Iris pigment epithelial cell (primary cell): ENCODE data around the gene FAM32A.
A peak's percentile ranks its signal among the peaks of the same experiment; 100 is the strongest.

Experiments used
- DNase-seq: peaks from one replicate; pipeline ENCODE4 v3.0.0-alpha.2; 2011; ENCODE audit warnings: low read depth

FAM32A gene

DNA sequence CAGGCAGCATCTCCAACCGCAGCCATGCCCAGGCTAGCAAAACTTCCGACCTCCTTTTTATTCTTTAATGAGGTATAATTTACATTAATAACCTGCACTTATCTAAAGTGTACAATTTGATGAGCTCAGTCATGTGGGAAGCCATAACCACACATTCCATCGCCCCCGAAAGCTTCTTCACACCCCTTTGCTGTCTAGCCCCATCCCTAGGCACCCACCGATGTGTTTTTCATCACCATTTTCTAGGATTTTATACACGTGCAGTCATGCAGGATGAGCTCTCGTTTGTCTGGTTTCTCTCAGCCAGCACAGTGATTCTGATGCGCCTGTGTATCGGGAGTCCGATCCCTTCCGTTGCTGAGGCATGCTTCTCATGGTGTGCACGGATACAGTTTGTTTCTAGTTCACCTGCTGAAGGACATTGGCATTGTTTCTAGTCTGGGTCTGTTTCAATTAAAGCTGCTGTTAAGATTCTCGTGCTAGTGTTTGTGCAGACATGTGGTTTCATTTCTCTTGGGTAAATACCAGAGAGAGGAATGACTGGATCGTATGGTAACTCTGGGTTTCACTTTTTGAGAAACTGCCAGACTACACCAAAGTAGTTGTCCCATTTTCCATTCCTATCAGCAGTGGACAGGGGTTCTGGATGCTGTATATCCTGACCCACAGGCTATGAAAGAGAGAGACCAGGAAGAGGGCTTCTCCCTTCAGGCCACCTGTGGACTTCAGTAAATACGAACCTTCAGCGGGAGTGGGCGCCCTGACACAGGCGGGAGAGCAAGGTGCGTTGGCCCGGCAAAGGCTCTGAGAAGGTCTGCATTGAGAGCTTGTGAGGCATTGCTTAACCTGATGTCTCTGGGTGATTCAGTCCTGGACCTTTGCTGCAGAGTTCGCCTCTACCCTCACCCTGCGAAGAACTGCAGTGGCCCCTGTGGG is 17.4 kb downstream of the FAM32A start:
- peak; percentile 42 for DNase-seq

DNA sequence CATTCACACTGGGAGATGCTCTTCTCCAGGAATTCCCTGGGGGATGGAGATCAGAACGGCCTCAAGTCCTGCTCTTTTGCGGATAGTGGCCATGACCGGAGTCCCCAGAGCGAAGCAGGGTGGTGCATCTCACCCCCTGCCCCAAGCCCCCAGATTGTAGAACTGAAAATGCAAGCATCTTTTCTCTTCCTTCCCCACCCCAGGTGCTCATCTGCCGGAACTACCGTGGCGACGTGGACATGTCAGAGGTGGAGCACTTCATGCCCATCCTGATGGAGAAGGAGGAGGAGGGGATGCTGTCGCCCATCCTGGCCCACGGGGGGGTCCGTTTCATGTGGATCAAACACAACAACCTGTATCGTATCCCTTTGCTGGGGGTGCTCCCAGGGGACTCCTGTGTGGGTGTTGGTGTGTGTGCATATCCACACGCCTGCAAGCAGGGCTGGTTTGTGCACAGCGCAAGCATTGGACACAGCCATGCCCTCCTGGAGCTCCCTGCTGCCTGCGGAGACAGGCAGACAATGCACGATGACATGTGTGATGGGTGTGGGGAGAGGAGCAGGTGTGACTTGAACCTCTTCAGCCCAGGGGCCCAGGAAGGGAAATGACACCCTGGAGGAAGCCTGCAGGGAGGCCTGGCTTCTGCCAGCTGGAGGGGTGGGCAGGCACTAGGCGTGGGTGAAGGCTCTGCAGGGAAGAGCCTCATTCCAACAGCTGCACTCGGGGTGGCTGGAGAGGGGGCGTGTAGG is 18.2 kb downstream of the FAM32A start:
- no peak for DNase-seq

DNA sequence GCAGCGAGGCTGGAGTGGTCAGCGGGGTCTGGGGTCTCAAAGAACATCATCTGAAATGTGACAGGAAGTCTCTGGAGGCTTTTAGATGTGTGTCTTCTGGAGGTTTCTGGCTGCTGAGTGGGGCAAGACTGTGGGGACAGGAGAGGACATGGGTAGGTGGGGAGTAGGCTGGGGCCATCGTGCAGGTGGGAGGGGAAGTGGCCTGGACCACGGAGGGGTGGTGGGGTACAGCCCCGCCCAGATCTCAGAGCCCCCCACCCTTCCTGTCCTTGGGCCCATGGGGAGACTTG is 18.7 kb downstream of the FAM32A start:
- DNase-seq, result no peak

DNA sequence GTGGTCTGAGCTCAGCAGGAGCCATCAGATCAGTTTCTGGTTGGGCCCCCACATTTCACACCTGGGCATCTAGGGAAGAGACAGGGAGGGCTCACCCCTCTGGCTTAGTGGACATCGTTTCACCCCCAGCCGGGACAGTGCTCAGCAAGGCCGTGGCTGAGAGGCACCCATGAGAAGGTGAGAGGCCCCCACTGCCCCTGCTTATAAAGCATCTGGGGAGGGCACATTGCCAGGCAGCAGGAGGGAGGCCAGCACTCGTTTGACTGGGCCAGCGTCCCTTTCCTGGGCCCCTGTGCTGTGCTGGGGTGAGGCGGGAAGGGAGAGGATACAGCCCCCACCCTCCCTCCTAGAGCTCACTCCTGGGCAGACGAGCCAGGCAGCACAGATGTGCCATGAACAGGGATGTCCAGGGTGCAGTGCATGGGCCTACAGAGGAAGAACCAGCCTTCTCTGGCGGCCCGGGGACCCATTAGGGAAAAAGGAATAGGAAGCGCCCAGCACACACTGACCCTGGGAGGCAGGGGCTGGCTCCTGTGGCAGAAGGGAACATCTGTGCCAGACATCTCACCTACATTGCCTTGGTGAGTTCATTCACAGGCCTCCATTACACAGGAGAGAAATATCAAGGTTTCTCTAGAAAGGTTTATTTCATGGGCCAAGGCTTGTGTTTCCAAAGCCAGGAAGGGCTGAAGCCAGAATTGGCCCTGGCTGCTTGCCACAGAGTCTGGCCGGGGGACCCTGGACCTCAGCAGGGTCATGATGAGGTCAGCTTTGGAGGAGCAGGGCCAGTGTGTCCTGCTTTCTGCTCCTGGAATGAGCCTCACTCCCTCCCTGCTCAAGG is 20.2 kb downstream of the FAM32A start:
- DNase-seq, result no peak

DNA sequence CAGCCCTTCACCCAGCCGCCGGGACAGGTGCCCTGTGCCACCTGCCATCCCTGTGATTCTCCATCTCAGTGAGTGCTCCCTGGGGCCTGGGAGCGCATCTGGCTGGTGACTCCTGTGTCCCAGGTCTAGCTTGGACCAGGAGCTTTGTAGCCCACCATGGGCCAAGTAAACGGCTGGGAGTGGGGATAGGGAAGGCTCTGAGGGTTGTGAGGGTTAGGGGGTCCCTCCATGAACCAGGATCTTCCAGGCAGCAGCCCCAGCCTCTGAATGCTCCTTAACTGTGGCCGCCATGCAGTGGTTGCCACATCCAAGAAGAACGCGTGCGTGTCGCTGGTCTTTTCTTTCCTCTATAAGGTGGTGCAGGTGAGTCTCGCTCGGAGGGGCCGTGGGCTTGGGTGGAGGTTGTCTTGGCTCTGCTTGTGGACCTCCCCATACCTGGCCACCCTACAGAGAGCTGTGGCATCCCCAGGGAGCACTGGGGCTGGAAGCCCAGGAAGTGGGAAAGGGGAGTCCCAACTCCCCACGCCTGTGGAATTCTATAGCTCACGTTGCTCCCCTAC is 20.9 kb downstream of the FAM32A start:
- DNase-seq, result no peak

DNA sequence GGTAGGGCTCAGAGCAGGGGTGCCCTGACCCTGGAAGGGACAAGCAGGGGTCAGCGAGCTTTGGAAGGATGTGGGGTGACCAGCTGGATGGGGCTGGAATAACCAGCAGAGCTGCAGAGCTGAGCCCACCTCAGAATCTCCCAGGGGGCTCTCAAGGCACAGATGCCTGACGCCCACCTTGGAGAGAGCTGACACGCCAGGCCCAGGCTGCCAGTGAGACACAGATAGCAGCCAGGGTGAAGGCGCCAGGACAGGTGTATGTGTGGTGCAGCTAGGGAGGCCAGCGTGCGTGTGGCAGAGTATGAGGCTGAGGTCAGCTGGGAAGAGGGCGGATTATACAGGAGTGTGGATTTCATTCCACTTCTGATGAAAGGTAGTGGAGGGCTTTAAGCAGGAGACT is 21.4 kb downstream of the FAM32A start:
- no peak for DNase-seq

DNA sequence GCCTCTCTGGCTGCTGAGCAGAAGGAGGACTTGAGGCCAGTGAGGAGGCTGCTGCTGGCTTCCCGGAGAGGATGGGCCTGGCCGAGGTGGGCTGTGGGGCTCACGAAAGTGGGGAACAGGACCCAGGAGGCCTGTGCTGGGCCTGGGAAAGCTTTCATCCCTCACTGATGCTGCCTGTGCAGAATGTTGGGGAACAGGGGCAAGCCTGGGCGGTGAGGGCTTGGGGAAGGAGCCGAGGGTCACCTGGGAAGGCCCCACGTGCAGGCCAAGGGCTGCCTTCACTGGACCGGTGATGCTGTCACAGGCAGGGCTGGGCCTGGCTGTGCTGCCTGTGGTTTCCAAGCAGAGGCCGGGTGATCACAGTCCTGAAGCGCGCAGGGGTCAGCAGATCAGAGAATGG is 21.9 kb downstream of the FAM32A start:
- DNase-seq, result no peak

DNA sequence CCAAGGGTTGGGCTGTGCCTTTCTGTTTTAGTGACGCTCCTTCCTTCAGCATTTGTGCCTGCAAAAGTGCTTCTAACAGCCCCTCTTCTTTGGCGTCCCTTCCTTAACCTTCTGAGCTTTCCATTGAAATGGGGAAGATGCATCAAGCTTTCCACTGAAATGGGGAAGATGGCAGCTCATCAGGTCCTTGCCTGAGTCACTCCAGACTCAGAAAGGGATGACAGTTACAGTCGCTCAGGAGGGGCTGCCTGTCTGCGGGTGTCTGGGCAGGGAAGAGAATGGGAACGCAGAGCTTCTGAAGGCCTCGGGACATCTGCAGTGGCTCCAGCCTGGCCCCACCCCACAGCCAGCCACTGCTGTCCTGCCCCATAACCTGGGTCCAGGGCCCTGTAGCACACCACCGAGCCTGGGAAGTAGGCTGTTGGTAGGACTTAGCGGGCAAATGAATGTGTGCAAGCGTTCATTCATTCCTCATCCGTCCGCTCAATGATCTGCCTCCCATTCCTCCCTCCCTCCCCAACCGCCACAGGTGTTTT is 22.3 kb downstream of the FAM32A start:
- DNase-seq, result no peak

DNA sequence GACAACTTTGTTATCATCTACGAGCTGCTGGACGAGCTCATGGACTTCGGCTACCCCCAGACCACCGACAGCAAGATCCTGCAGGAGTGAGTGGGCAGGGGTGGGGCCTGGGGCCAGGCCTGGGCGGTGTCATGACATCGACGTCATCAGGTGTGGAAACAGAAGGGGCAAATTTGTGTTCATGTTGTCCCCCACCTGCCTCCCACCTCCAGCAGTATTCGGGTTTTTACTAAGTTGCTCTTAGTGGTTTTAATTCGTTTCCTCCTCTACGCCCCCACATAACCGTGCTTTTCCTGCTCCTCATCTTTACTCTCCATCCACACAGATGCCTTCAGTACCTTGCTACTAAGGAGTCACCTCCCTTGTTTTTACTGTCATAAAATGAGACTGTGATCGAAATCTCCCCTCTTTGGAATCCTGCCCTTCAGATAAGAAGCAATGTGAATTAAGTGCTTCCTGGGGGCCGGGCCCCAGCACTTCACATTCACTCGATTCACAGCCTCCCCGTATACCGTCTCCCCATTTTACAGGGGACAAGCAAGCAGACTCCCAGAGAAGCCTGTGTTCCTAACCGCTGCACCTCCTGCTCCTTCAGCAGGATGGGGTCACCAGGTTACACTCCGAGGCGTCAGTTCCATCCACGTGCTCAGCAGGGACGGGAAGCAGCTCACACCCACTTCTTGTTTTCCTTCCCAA is 23.0 kb downstream of the FAM32A start:
- DNase-seq, result no peak

DNA sequence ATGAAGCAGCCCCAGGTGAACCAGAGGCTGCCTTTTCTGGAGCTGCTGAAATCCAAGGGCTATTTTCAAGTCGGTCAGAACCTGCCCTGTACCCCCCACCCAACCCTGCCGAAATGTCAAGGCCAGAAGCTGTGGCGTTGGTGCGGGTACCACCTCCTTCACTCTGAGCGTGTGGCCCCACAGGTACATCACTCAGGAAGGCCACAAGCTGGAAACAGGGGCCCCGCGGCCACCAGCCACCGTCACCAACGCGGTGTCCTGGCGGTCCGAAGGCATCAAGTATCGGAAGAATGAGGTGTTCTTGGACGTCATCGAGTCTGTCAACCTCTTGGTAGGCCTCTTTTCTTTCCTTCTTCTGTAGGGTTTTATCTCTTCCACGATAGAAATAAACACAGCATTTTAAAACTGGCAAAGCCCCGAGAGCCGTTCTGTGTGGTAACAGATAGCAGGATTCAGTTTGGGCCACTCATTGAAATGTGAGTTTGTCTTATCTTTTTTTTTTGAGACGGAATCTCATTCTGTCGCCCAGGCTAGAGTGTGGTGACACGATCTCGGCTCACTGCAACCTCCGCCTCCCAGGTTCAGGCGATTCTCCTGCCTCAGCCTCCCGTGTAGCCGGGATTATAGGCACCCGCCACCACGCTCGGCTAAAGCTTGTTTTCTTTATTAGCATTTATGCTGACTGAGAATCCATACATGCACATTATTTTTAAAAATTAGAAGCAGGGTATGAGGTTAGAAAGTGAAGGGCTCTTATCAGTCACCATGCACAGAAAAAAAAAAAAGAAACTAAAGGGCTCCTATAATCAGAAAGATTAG is 23.8 kb downstream of the FAM32A start:
- DNase-seq, result no peak

DNA sequence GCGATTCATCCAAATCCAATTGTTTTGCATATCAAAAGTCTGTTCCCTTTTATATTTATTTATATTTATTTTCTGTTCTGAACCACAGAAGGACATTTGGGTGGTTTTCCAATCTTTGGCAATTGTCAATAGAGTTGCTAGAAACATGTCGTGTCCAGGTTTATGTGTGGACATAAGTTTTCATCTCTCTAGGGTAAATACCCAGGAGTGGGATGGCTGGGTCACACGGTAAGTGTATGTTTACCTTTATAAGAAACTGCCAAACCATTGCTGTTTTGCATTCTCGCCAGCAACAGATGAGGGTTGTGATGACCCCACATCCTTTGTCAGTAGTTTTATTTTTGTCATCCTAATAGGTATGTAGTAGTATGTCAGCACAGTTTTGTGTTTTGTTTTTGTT is 25.0 kb downstream of the FAM32A start:
- DNase-seq, result no peak

DNA sequence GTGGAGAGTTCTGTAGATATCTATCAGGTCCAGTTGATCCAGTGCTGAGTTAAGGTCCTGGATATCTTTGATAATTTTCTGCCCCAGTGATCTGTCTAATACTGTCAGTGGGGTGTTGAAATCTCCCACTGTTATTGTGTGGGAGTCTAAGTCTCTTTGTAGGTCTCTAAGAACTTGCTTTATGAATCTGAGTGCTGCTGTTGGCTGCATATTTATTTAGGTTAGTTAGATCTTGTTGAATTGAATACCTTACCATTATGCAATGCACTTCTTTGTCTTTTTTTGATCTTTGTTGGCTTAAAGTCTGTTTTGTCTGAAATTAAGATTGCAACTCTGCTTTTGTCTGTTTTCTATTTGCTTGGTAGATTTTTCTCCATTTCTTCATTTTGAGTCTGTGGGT is 27.9 kb downstream of the FAM32A start:
- peak; percentile 64 for DNase-seq

DNA sequence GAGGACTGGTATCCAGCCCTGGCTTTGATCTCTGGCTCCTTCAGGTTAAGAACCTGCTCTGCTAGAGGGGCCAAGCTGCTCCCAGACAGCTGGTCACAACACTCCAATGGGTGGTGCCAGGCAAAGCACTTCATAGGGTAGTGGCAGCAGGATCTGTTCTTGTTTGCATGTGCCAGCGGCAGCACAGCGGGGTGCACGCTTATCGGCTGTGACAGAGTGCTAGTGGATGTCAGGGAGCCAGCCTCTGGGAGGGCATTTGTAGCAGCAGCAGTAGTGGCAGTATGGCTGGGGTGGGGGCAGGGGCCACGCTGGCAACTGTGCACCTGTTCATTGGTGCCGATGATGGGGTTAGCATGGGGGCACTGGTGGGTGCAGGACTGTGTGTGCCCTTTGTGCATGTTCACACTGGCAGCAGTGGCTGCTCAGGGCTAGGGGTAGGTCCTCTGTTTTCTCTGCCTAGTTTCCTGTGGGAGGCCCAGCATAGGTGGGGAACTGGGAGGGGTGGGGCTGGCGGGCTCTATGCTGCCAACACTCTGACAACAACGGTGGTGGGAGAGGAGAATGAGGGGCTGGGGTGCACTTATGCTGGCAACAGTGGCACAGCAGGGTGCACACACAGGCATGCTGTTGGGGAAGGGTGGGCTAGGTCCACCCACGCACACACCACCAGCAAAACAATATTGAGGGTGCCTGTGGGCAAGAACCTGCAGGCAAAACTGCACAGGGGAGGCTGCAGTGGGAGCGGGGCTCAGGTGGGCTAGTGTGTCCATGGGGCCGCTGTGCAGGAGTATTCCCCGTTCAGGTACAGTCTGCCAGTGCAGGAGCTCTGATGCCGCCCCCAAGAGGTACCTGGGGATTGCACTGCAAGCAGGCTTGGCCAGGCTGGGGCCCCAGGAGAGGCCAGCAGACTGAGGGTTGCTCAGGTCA is 31.8 kb downstream of the FAM32A start:
- DNase-seq, result no peak

DNA sequence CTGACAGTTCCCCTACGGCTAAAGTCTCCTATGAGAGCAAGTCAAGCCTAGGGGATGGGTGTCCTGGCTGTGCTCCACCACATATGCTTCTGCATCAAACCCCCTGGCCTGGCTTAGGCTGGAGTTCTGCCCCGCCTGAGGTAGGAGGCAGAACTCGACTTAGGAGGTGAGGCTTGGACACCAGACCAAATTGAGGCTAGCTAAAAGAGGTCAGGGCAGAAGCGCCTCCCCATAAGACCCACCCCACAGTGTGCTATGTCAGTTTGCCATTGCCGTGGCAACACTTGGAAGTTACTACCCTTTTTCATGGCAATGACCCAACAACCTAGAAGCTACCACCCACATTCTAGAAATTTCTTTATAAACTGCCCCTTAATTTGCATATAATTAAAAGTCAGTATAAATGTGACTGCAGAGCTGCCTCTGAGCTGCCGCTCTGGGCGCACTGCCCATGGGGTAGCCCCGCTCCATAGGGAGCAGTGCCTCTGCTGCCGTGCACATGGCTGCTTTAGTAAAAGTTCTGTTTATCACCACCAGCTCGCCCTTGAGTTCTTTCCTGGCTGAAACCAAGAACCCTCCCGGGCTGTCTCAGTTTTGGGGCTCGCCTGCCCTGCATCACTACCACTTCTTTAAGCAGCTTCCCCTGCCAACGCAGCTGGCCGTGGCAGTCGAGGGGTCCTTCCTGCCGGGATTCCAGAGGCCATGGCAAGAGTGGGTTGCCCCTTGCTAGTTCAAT is 32.7 kb downstream of the FAM32A start:
- DNase-seq, result no peak

DNA sequence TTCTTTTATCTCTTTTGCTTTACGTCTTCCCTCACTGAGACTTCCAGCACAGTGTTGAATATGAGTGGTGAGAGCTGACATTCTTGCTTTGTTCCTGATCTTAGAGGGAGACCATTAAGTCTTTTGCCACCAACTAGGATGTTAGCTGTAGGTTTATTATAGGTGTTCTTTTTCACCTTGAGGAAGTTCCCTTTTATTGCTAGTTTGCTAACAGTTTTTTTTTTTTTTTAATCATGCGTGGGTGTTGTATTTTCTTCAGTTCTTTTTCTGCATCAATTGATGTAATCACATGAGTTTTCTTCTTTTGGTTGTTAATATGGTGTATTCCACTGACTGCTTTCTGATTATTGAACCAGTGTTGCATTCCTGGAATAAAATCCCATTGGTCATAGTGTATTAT is 33.6 kb downstream of the FAM32A start:
- DNase-seq, result no peak

DNA sequence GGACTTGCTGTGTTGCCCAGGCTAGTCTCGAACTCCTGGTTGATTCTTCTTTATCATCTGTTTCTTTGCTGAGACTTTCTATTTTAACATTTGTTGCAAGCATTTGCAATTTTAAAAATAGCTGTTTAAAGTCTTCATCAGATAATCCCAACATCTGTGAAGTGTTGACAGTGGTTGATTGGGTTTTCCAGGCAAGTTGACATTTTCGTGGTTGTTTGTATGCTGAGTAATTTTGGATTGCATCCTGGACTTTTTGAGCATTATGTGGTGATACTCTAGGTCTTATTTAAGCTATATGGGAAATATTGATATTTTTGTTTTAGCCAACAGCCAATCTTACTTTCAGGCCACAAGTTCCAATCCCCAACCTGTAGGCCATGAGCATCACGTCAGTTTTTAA is 37.6 kb downstream of the FAM32A start:
- DNase-seq, result no peak

DNA sequence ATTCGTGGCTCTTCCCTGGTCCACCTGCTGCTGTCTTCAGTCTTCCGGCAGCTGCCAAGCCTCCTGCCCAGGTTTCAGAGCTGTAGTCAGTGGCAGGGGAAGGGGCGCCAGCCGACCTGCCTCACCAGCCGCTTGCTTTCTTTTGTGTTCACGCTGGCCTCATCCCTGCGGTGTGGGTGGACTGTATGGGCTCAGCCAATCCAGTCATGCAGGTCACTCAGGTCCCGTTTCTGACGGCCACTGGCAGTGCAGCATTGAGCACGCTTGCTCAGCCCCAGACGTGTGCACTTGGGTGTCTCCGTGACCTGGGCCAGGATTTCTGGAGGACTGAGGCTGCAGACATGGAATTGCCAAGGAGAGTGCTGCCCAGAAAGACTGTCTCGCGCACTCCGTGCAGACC is 38.5 kb downstream of the FAM32A start:
- DNase-seq, result no peak

DNA sequence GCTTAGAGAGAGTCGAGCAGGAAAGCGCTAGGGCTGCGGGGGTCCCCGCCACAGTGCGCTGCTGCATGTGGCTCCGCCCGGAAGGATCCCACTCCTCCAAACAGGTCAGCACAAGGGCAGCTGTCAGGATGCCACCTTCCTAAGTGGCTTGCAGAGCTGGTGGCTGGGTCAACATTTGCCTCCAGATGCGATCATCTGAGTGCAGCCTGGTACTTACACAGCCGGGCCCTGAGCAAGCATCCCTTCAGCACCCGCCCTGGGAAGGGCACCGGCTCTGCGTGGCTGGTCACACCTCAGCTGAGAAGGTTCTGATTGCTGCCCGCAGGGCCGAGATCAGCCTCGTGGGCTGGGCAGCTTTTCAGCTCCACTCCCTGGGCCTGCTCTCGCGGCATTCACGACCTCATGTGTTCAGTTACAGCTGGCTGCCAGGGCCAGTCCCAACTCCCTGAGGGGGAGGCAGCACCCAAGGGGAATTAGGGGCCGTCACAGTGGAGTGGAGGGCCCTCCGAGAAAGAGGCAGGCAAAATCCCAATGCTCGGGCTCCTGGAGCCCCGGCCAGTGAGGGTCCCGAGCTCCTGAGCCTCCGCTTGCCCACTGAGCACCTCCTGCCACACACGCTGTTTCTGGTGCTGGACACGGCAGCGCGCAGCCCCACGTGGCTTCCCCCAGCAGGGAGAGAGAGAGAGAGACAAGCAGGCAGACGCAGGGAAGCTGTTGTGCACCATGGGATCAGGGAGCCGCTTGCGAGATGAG is 39.3 kb downstream of the FAM32A start:
- DNase-seq, result no peak
